Measurements from ENCODE around the gene SLC47A2. TPM values are rescaled to one million over a fixed set of nuclear protein-coding genes. Genes with fewer than 3 reads are reported as not detected.

Gene SLC47A2
- total RNA-seq, 1 donor from 2014 or later, result not detected

- Mint-ChIP-seq H3K4me1 (ENCODE audit: unreplicated experiment) (no peaks in the 10 kb centered on the region), H3K4me3 (ENCODE audit: unreplicated experiment) (no peak overlapping the region), H3K36me3 (ENCODE audit: low read depth, unreplicated experiment) (no peaks in the 10 kb centered on the region), H3K27me3 (ENCODE audit: unreplicated experiment) (peaks cover 6% of the 10 kb centered on the region), H3K9me3 (ENCODE audit: unreplicated experiment) (no peaks in the 10 kb centered on the region), H3K27ac (ENCODE audit: unreplicated experiment) (no peak overlapping the region)
- DNase-seq (ENCODE audit: low spot score), result no peak
- TF ChIP-seq CTCF (IDR thresholded peaks at IDR 0.05; ENCODE audit: unreplicated experiment), result no peak
Observed at GRCh38 chr17:19739241-19740201, 23.1 kb upstream of the SLC47A2 start.

GRCh38 chr17:19738757-19739156 lies 22.4 kb upstream of the SLC47A2 start:
- Mint-ChIP-seq H3K4me1 (ENCODE audit: unreplicated experiment) (no peaks in the 10 kb centered on the region), H3K9me3 (ENCODE audit: unreplicated experiment) (no peaks in the 10 kb centered on the region), H3K36me3 (ENCODE audit: low read depth, unreplicated experiment) (no peaks in the 10 kb centered on the region), H3K27ac (ENCODE audit: unreplicated experiment) (no peak overlapping the region), H3K27me3 (ENCODE audit: unreplicated experiment) (peaks cover 6% of the 10 kb centered on the region), H3K4me3 (ENCODE audit: unreplicated experiment) (no peak overlapping the region)
- TF ChIP-seq CTCF (IDR thresholded peaks at IDR 0.05; ENCODE audit: unreplicated experiment), result no peak
- no peak for DNase-seq (ENCODE audit: low spot score)

GRCh38 chr17:19738073-19738449 lies 21.7 kb upstream of the SLC47A2 start:
- TF ChIP-seq CTCF (IDR thresholded peaks at IDR 0.05; ENCODE audit: unreplicated experiment), result no peak
- DNase-seq (ENCODE audit: low spot score), result no peak
- Mint-ChIP-seq H3K9me3 (ENCODE audit: unreplicated experiment) (no peaks in the 10 kb centered on the region), H3K36me3 (ENCODE audit: low read depth, unreplicated experiment) (no peaks in the 10 kb centered on the region), H3K27me3 (ENCODE audit: unreplicated experiment) (peaks cover 6% of the 10 kb centered on the region), H3K4me3 (ENCODE audit: unreplicated experiment) (no peak overlapping the region), H3K4me1 (ENCODE audit: unreplicated experiment) (no peaks in the 10 kb centered on the region), H3K27ac (ENCODE audit: unreplicated experiment) (peak overlapping the region; percentile 43)

- no peak overlapping the region for H3K4me3 Mint-ChIP-seq (ENCODE audit: unreplicated experiment)
- no peaks in the 10 kb centered on the region for H3K9me3 Mint-ChIP-seq (ENCODE audit: unreplicated experiment)
- no peak for DNase-seq (ENCODE audit: low spot score)
- H3K27ac Mint-ChIP-seq (ENCODE audit: unreplicated experiment), result peak overlapping the region; percentile 43
- no peak for TF ChIP-seq CTCF (IDR thresholded peaks at IDR 0.05; ENCODE audit: unreplicated experiment)
- no peaks in the 10 kb centered on the region for H3K4me1 Mint-ChIP-seq (ENCODE audit: unreplicated experiment)
- H3K36me3 Mint-ChIP-seq (ENCODE audit: low read depth, unreplicated experiment), result no peaks in the 10 kb centered on the region
- peaks cover 6% of the 10 kb centered on the region for H3K27me3 Mint-ChIP-seq (ENCODE audit: unreplicated experiment)
Observed at GRCh38 chr17:19737305-19738072, 21.1 kb upstream of the SLC47A2 start.

All from endothelial cell (in vitro differentiated cells).